HG02970 (cell line): ENCODE results near the gene CHST15.

Experiments
- ATAC-seq: cut with Tn5 transposase; IDR thresholded peaks from one replicate; pipeline ENCODE4 v1.9.1; 2021; ENCODE audit warnings: mild to moderate bottlenecking, moderate library complexity, moderate number of reproducible peaks; ENCODE audit not compliant: unreplicated experiment, low FRiP score

CHST15 gene

GRCh38 chr10:124083740-124084397 is 9.5 kb downstream of the CHST15 start:
- ATAC-seq, result no peak

GRCh38 chr10:124083047-124083739 is 10.2 kb downstream of the CHST15 start:
- ATAC-seq, result no peak

GRCh38 chr10:124082555-124082954 is 10.8 kb downstream of the CHST15 start:
- no peak for ATAC-seq

GRCh38 chr10:124081547-124082140 is 11.8 kb downstream of the CHST15 start:
- ATAC-seq, result no peak

- no peak for ATAC-seq
Measured at GRCh38 chr10:124079864-124080263, 13.5 kb downstream of the CHST15 start.

GRCh38 chr10:124078714-124079113 is 14.7 kb downstream of the CHST15 start:
- ATAC-seq, result no peak

GRCh38 chr10:124078028-124078427 is 15.4 kb downstream of the CHST15 start:
- ATAC-seq, result no peak

- ATAC-seq, result no peak
Measured at GRCh38 chr10:124077208-124077993, 16.0 kb downstream of the CHST15 start.

- ATAC-seq, result no peak
Measured at GRCh38 chr10:124076148-124076733, 17.2 kb downstream of the CHST15 start.

- ATAC-seq, result no peak
Measured at GRCh38 chr10:124075231-124075955, 18.0 kb downstream of the CHST15 start.

- no peak for ATAC-seq
Measured at GRCh38 chr10:124074501-124075109, 18.8 kb downstream of the CHST15 start.

GRCh38 chr10:124073978-124074377 is 19.4 kb downstream of the CHST15 start:
- no peak for ATAC-seq

GRCh38 chr10:124072541-124072940 is 20.9 kb downstream of the CHST15 start:
- no peak for ATAC-seq

- ATAC-seq, result no peak
Measured at GRCh38 chr10:124072106-124072505, 21.3 kb downstream of the CHST15 start.

- no peak for ATAC-seq
Measured at GRCh38 chr10:124071141-124071540, 22.3 kb downstream of the CHST15 start.

GRCh38 chr10:124070666-124071065 is 22.7 kb downstream of the CHST15 start:
- ATAC-seq, result no peak

GRCh38 chr10:124069341-124070264 is 23.8 kb downstream of the CHST15 start:
- no peak for ATAC-seq

GRCh38 chr10:124068929-124069328 is 24.5 kb downstream of the CHST15 start:
- no peak for ATAC-seq
